HUES64 (cell line): ENCODE data around the gene DHRS13.

ENCODE experiments used
- H3K27ac ChIP-seq: 2 replicates; pipeline ENCODE4 v1.7.0; 2013; ENCODE audit warnings: low read depth, low read length, inconsistent platforms
- H3K27me3 ChIP-seq: 2 replicates; pipeline ENCODE4 v1.6.1; 2013; ENCODE audit warnings: mild to moderate bottlenecking, low read length; ENCODE audit not compliant: insufficient read depth
- H3K36me3 ChIP-seq: 2 replicates; pipeline ENCODE4 v1.6.1; 2013; ENCODE audit warnings: mild to moderate bottlenecking, low read length; ENCODE audit not compliant: insufficient read depth
- H3K4me1 ChIP-seq: 2 replicates; pipeline ENCODE4 v1.6.1; 2013; ENCODE audit warnings: mild to moderate bottlenecking, low read length, moderate library complexity; ENCODE audit not compliant: insufficient read depth
- H3K4me3 ChIP-seq: 2 replicates; pipeline ENCODE4 v1.5.1; 2013; ENCODE audit warnings: mild to moderate bottlenecking, low read length, moderate library complexity
- H3K9ac ChIP-seq: 2 replicates; pipeline ENCODE4 v1.6.1; 2013; ENCODE audit warnings: mild to moderate bottlenecking, low read depth, low read length
- H3K9me3 ChIP-seq: 2 replicates; pipeline ENCODE4 v1.6.1; 2013; ENCODE audit warnings: low read depth, low read length; ENCODE audit not compliant: insufficient read depth
- WGBS: fragments of 150-250, 120-280 bp; methylation state at CpG from one replicate; pipeline ENCODE4 v1.1.7; 2013; ENCODE audit warnings: missing lambda C conversion rate; 5-methylcytosine and 5-hydroxymethylcytosine counted together

DHRS13 gene

DNA sequence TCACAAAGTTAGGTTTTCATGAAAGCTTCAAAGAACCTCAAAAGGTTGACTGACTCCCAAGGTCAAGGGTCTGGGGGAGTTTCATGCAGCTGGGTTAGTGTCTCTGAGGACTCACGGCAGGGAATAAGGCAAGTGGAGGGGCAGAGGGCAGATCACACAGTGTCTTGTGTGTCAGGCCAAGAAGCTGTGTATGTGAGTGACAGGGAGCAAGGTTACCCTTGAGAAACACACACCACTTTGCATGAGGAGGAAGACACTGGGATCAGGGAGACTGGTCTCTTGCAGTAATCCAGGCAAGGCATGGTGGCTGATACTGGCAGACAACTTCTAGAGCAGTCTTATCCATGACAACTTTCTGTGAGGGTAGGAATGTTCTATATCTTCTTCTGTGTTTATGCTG lies 11.7 kb downstream of the DHRS13 start:
- Histone ChIP-seq H3K4me1 (peaks cover 6% of the 10 kb centered on the region), H3K27ac (no peak overlapping the region), H3K36me3 (peaks cover 6% of the 10 kb centered on the region; the same call in 1 of the 2 replicates), H3K27me3 (no peaks in the 10 kb centered on the region), H3K9me3 (no peaks in the 10 kb centered on the region), H3K4me3 (no peak overlapping the region), H3K9ac (no peak overlapping the region)
- 94% methylated on average over 1 of the region's 1 CpG for WGBS

- no peaks in the 10 kb centered on the region for H3K9me3 ChIP-seq
- H3K4me1 ChIP-seq, result no peaks in the 10 kb centered on the region
- H3K9ac ChIP-seq, result no peak overlapping the region
- 96% methylated on average over 5 of the region's 5 CpGs for WGBS
- H3K27ac ChIP-seq, result no peak overlapping the region
- H3K27me3 ChIP-seq, result no peaks in the 10 kb centered on the region
- H3K36me3 ChIP-seq, result peaks cover 12% of the 10 kb centered on the region; the same call in 1 of the 2 replicates
- no peak overlapping the region for H3K4me3 ChIP-seq
Measured at GRCh38 chr17:28889996-28890395, 12.9 kb downstream of the DHRS13 start.

DNA sequence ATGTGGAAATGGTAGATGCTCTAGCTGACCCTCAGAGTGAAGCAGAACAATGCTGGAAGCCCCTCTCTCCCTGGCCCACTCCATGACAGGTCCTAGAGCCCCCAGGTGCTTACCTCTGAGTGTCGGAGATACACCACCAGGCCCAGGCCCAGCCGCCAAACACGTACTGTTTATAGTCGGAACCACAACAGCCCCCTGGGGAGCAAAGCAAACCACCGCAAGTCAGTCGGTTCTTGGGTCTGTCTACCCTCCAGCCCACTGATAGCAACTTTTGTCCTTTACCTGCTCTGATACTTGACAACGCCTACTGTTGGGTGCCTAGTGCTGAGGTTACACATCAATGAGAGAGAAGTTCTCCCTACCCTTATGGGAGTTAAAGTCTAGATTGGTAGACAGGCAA lies 14.0 kb downstream of the DHRS13 start:
- H3K9ac ChIP-seq, result no peak overlapping the region
- H3K4me1 ChIP-seq, result no peaks in the 10 kb centered on the region
- H3K4me3 ChIP-seq, result no peak overlapping the region
- peaks cover 12% of the 10 kb centered on the region; the same call in 1 of the 2 replicates for H3K36me3 ChIP-seq
- no peaks in the 10 kb centered on the region for H3K27me3 ChIP-seq
- no peak overlapping the region for H3K27ac ChIP-seq
- no peaks in the 10 kb centered on the region for H3K9me3 ChIP-seq
- 86% methylated on average over 7 of the region's 7 CpGs for WGBS

GRCh38 chr17:28887871-28888471 lies 14.9 kb downstream of the DHRS13 start:
- Histone ChIP-seq H3K27me3 (no peaks in the 10 kb centered on the region), H3K4me1 (no peaks in the 10 kb centered on the region), H3K9me3 (no peaks in the 10 kb centered on the region), H3K27ac (no peak overlapping the region), H3K4me3 (no peak overlapping the region), H3K36me3 (peaks cover 14% of the 10 kb centered on the region; the same call in 1 of the 2 replicates), H3K9ac (no peak overlapping the region)
- WGBS, result 86% methylated on average over 11 of the region's 12 CpGs

- H3K9ac ChIP-seq, result no peak overlapping the region
- H3K9me3 ChIP-seq, result no peaks in the 10 kb centered on the region
- peaks cover 30% of the 10 kb centered on the region for H3K36me3 ChIP-seq
- no peak overlapping the region for H3K4me3 ChIP-seq
- WGBS, result 81% methylated on average over 10 of the region's 10 CpGs
- H3K4me1 ChIP-seq, result no peaks in the 10 kb centered on the region
- no peaks in the 10 kb centered on the region for H3K27me3 ChIP-seq
- H3K27ac ChIP-seq, result no peak overlapping the region
Measured at GRCh38 chr17:28885951-28886350, 16.9 kb downstream of the DHRS13 start.

DNA sequence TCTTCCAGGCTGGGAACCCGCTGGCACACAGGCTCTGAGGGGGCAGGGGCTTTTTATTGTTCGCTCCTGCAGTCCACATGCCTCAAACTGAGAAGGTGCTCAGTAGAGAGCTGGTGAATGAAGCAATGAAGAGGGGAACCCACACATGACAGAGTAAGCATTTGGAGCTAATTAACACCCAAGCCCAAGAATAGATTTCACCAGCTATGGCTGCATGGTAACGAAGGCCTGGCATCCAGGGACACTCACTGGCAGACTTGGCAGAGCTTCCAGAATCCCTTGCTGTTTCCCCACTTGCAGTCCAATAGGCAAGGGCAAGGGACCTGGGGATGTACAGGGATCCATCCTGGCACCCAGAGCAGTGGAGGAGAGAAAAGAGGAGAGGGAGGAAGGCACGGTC lies 17.5 kb downstream of the DHRS13 start:
- 95% methylated on average over 4 of the region's 4 CpGs for WGBS
- Histone ChIP-seq H3K27me3 (no peaks in the 10 kb centered on the region), H3K9me3 (no peaks in the 10 kb centered on the region), H3K9ac (no peak overlapping the region), H3K27ac (no peak overlapping the region), H3K4me1 (no peaks in the 10 kb centered on the region), H3K4me3 (no peak overlapping the region), H3K36me3 (peaks cover 35% of the 10 kb centered on the region)

- peaks cover 40% of the 10 kb centered on the region for H3K36me3 ChIP-seq
- no peak overlapping the region for H3K27ac ChIP-seq
- no peak overlapping the region for H3K9ac ChIP-seq
- no peak overlapping the region for H3K4me3 ChIP-seq
- no peaks in the 10 kb centered on the region for H3K4me1 ChIP-seq
- no peaks in the 10 kb centered on the region for H3K27me3 ChIP-seq
- no peaks in the 10 kb centered on the region for H3K9me3 ChIP-seq
- 93% methylated on average over 27 of the region's 27 CpGs for WGBS
Measured at GRCh38 chr17:28883967-28884702, 18.7 kb downstream of the DHRS13 start.

DNA sequence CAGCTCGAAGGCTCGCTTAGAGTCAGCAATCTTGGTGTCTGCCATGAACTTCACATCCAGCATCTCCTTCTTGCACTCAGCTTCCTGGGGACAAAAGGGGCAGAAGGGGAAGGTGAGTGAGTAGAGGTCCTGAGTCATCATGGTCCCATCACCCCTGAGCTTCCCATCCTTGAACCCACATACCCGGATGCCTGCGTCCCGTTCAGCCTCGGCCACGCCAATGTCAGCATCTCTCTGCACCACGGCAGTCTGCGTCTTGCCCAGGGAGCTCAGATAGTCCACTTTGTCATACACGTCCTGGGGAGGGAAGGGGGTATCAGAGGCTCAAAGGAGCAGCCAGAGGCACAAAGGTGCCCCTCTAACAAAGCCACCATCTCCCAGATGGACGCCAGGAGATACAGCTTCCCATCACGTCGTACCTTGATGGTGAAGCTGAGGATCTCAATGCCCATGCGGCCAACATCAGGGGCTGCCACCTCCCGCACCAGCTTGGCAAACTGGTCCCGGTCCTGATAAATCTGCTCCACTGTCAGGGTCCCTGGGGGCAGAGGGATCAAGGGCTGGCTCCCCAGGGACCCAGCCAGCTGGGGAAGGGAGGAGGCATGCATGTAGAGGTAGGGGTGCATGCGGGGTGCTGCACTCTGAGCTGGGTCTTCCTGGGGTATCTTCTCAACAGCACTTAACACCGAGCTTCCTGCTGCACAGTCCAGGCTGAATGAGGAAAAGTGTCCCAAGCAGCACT lies 20.6 kb downstream of the DHRS13 start:
- WGBS, result 96% methylated on average over 18 of the region's 18 CpGs
- H3K9me3 ChIP-seq, result peaks cover 2% of the 10 kb centered on the region; the same call in 1 of the 2 replicates
- H3K27me3 ChIP-seq, result no peaks in the 10 kb centered on the region
- peaks cover 45% of the 10 kb centered on the region for H3K36me3 ChIP-seq
- no peak overlapping the region for H3K27ac ChIP-seq
- no peak overlapping the region for H3K4me3 ChIP-seq
- no peaks in the 10 kb centered on the region for H3K4me1 ChIP-seq
- no peak overlapping the region for H3K9ac ChIP-seq

DNA sequence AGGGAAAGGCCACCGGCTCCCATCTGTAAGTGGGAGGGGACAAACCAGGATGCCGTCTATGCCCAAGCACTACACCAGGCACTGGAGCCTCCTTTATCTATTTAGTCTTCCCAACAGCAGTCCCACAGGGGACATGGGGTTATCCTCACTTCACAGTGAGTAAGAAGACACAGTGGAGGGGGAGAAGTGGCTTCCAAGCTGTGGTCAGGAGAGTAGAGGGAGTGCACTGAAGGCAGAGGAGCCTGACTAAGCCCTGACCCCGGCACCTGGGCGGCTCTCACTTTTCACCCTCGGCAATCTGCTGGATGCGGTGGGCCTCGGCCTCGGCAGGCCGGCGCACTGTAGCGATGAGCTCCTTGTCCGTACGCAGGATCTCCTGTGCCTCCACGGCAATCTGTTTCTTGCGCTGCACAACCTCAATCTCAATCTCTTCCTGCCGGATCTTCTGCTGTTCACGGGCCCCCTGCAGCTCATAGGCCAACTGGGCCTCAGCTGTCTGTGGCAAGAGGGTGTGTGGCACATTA lies 21.3 kb downstream of the DHRS13 start:
- no peaks in the 10 kb centered on the region for H3K4me1 ChIP-seq
- H3K27ac ChIP-seq, result no peak overlapping the region
- H3K36me3 ChIP-seq, result peaks cover 45% of the 10 kb centered on the region
- no peaks in the 10 kb centered on the region for H3K27me3 ChIP-seq
- H3K9ac ChIP-seq, result no peak overlapping the region
- peaks cover 3% of the 10 kb centered on the region; the same call in 1 of the 2 replicates for H3K9me3 ChIP-seq
- H3K4me3 ChIP-seq, result no peak overlapping the region
- WGBS, result 97% methylated on average over 17 of the region's 17 CpGs

DNA sequence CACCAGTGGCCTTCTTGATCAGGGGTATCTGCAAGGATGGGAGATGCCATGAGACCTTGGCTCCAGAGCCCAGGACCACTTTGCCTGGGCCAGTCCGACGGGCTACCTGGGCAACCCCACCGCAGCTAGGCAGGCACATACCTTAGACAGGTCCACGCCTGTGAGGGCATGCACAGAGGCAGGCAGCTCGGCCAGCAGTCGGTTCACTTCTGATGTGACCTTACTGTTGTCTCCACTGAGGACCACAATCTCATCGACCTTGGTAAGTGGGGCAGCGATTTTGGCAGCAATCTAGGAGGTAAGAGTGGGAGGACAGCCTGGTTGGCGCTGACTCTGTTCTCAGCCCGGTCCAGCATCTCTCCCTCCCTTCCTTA lies 22.3 kb downstream of the DHRS13 start:
- no peak overlapping the region for H3K4me3 ChIP-seq
- no peaks in the 10 kb centered on the region for H3K4me1 ChIP-seq
- no peak overlapping the region for H3K27ac ChIP-seq
- 96% methylated on average over 10 of the region's 10 CpGs for WGBS
- peaks cover 43% of the 10 kb centered on the region for H3K36me3 ChIP-seq
- peaks cover 3% of the 10 kb centered on the region; the same call in 1 of the 2 replicates for H3K9me3 ChIP-seq
- no peak overlapping the region for H3K9ac ChIP-seq
- H3K27me3 ChIP-seq, result no peaks in the 10 kb centered on the region
